ENCODE results near the gene KLHL35. TPM values are rescaled to one million over a fixed set of nuclear protein-coding genes. Genes with fewer than 3 reads are reported as not detected.
A peak's percentile ranks its signal among the peaks of the same experiment; 100 is the strongest.

KLHL35 gene
- total RNA-seq, 2 donors from 2014 or later = 0.50 to 0.67 TPM

DNA sequence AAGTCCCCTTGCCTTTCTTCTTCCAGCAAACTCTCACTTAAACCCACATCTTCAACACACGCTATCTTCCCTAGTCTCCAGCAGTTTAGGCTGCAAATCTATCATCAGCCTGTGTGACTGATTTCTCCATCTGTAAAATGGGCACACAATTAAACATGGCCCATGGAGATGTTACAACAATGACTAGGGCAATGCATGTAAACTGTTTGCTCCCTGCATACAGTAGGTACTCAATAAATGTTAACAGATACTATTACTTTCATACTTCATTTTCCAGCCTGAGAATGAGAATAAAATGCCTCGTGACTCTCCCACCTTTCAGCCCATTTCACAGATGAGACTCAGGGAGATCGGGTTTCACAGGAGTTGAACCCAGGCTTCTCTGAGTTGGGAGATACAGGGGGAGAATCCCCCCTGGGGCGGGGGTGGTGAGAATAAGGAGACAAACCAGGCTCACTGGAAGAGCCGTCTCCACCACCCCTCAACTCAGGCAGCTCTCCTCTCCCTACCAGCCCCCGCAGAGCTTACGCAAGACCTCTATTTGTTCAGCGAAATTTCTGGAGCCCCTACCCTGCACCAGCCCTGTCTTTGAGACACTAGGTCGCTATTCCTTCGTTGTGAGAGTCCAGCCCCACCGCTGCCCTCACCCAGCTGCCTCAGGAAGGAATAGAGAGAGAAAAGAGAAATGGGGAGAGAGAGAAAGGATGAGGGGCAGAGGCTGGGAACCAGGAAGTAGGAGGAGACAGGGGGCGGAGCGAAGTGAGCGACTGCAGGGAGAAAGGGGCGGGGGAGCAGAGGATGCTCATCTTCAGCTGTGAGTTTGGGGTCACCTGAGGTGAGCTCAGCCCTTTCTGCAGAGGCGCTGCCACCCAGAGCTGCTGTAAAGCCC is 42.1 kb upstream of the KLHL35 start:
- no peaks in the 10 kb centered on the region for H3K27me3 ChIP-seq
- no peak overlapping the region for H3K9ac ChIP-seq (ENCODE audit: low read depth in 2 of 2, low read length in 2 of 2)

DNA sequence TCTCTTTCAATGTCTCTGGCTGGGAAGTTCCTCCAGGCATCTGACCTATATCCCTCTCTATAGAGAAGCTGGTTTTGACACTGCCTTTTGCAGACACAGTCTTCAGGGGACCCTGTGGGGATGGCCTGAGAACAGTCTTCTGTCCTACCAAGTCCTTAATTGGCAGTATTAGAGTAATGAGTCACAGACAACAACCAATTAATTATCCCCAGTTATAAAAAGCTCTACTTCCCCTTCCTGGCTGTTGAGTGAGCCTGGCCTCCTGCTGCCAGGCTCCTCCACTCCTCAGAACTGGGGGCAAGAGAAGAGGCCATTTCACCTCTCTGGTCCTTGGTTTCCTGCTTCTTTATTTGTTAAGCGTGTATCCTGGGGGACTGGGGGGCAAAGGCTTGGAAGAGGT is 41.2 kb upstream of the KLHL35 start:
- intact Hi-C loops (cut with DNase I) = no loop called here
- Histone ChIP-seq H3K4me3 (no peak overlapping the region), H3K9ac (ENCODE audit: low read depth in 2 of 2, low read length in 2 of 2) (no peak overlapping the region), H3K36me3 (no peaks in the 10 kb centered on the region), H3K27me3 (no peaks in the 10 kb centered on the region), H3K9me3 (no peaks in the 10 kb centered on the region), H3K4me1 (no peaks in the 10 kb centered on the region), H3K27ac (no peak overlapping the region)
- DNase-seq = no peak
- TF ChIP-seq, protein P1, sequence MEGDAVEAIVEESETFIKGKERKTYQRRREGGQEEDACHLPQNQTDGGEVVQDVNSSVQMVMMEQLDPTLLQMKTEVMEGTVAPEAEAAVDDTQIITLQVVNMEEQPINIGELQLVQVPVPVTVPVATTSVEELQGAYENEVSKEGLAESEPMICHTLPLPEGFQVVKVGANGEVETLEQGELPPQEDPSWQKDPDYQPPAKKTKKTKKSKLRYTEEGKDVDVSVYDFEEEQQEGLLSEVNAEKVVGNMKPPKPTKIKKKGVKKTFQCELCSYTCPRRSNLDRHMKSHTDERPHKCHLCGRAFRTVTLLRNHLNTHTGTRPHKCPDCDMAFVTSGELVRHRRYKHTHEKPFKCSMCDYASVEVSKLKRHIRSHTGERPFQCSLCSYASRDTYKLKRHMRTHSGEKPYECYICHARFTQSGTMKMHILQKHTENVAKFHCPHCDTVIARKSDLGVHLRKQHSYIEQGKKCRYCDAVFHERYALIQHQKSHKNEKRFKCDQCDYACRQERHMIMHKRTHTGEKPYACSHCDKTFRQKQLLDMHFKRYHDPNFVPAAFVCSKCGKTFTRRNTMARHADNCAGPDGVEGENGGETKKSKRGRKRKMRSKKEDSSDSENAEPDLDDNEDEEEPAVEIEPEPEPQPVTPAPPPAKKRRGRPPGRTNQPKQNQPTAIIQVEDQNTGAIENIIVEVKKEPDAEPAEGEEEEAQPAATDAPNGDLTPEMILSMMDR (IDR thresholded peaks at IDR 0.05) = no peak

More for the DNA sequence above, 42.1 kb upstream of the KLHL35 start:
- no peak overlapping the region for H3K4me3 ChIP-seq
- H3K27ac ChIP-seq = no peak overlapping the region
- intact Hi-C loops (cut with DNase I) = no loop called here
- no peaks in the 10 kb centered on the region for H3K9me3 ChIP-seq
- H3K36me3 ChIP-seq = no peaks in the 10 kb centered on the region
- TF ChIP-seq, protein P1 (IDR thresholded peaks at IDR 0.05) = no peak
- peak; percentile 45 for DNase-seq
- H3K4me1 ChIP-seq = no peaks in the 10 kb centered on the region

DNA sequence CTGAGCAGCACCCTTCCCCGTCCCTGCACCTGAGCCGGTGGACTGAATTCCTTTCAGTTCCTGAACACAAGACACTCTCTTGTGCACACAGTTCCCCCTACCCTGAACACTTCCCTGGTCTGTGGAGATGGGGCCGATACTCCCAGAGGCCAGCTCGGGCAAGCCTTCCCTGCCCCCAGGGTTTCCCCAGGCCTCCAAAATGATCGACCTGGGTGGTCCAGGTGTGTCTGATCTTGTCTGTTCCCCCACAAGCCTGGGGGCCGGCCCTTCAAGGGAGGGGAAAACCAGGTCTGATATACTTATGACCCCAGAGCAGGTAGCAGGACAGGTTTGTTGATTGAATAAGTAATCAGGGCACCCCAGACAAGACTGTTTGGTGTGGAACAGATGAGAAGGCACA is 40.7 kb upstream of the KLHL35 start:
- H3K4me1 ChIP-seq = no peaks in the 10 kb centered on the region
- H3K27ac ChIP-seq = no peak overlapping the region
- H3K4me3 ChIP-seq = no peak overlapping the region
- TF ChIP-seq, protein P1 (IDR thresholded peaks at IDR 0.05) = no peak
- DNase-seq = no peak
- H3K9me3 ChIP-seq = no peaks in the 10 kb centered on the region
- H3K36me3 ChIP-seq = no peaks in the 10 kb centered on the region
- H3K9ac ChIP-seq (ENCODE audit: low read depth in 2 of 2, low read length in 2 of 2) = no peak overlapping the region
- H3K27me3 ChIP-seq = no peaks in the 10 kb centered on the region
- intact Hi-C loops (cut with DNase I) = no loop called here

DNA sequence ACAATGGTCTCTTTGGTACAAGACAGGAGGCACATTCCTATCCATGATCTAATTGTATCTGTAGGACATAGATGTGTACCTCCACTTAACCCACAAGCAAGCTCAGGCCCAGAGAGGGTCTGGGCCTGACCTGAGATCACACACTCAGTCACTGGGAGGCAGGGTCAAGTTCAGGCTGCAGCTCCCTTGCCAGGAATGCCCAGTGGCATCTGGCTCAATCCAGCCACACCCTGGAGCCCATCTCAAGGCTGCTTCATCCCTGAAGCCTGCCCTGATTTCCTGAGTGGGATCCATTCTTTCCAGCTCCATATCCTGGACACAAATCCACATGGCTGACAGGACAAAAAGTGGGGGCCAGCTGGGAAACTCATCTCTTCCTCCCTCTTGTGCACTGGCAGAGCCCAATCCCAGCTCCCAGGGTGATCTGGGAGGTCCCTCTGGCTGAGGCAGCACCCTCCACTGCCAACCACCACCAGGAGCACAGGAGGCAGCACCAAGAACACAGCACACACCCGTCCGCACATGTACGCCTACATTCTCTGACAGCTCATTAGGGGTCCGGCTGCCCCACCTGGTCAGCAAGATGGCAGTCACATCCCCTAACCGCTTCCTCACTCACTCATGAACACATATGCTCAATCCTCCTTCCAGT is 39.2 kb upstream of the KLHL35 start:
- no peak overlapping the region for H3K27ac ChIP-seq
- no peak for DNase-seq
- H3K9me3 ChIP-seq = no peaks in the 10 kb centered on the region
- H3K9ac ChIP-seq (ENCODE audit: low read depth in 2 of 2, low read length in 2 of 2) = no peak overlapping the region
- H3K27me3 ChIP-seq = no peaks in the 10 kb centered on the region
- TF ChIP-seq, protein P1 (IDR thresholded peaks at IDR 0.05) = no peak
- no peaks in the 10 kb centered on the region for H3K4me1 ChIP-seq
- no peaks in the 10 kb centered on the region for H3K36me3 ChIP-seq
- intact Hi-C loops (cut with DNase I) = no loop called here
- H3K4me3 ChIP-seq = no peak overlapping the region

DNA sequence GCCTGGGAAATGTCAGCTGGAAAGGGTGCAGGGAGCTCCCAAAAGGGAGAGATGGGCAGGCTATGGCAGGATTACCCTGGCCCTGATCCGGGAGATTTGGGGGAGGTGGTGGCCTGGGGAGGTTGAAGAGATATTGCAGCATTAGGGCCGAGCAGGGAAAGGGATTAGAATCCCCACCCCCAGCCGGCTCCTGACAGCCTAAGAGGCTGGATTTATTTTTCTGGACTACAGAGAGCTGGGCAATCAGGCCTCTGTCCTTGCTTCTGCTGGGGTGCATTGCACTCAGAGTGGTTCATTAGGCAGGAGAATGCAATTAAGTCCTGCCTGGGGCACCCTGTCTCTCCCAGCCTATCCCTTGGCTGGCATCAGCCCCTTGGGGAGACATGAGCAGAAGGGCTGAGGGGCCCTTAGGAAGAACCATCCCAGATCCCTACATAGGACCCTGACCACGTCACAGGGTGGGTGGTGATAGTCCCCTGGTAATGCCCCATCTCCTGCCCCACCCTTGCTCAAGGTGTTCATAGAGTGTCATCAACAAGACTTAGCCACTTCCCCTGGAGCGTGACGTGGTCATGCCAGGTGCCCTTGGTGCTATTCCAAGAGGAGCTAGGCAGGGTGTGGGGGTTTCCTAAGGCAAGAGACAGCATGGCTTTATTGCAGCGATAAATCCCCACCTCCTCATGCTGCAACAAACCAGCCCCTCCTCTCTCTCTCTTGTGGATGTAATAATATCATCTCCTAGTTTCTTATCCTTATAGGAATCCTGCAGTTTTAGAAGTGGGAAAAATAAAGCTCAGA is 38.4 kb upstream of the KLHL35 start:
- H3K9me3 ChIP-seq = no peaks in the 10 kb centered on the region
- no peaks in the 10 kb centered on the region for H3K36me3 ChIP-seq
- intact Hi-C loops (cut with DNase I) = no loop called here
- no peaks in the 10 kb centered on the region for H3K27me3 ChIP-seq
- TF ChIP-seq, protein P1 (IDR thresholded peaks at IDR 0.05) = no peak
- DNase-seq = no peak
- no peak overlapping the region for H3K4me3 ChIP-seq
- H3K9ac ChIP-seq (ENCODE audit: low read depth in 2 of 2, low read length in 2 of 2) = no peak overlapping the region
- no peaks in the 10 kb centered on the region for H3K4me1 ChIP-seq
- H3K27ac ChIP-seq = no peak overlapping the region
